COLO668 (cell line): Measurements from ENCODE around the gene TIMM23.

Source experiments
- DNase-seq: peaks from one replicate; lab custom pipeline; 2025; ENCODE audit not compliant: unreplicated experiment; lab: John Stamatoyannopoulos, UW

Gene TIMM23

GRCh38 chr10:46052057-46052790, 79.9 kb downstream of the TIMM23 start:
- no peak for DNase-seq

DNA sequence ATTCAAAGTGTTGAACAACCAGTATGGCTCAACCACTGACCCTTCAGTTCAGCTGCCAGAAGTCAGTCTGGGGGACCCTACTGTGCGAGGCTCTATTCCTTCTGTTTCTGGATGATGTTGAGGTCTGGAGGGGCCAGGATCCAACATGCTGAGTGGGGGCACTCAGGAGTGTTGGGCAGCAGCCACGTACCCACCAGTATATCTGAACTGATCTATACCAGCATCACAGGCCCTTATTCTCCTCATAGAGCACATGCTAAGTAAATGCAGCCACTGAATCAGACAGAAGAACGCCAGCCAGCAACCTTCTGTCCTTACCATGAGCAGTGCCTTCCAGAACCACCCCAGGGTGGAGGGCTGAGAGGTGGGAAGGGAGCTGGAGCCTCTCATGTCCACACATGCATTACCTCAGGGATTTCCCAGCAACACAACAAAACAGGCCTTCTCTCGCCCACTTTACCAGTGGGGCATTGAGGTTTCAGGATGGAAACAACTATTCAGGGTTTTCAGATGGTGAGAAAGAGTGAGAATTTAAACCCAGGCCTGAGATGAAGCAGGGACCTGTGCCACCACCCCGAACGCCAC, 80.6 kb downstream of the TIMM23 start:
- DNase-seq: no peak
